Ascending aorta (tissue), 2 donors: ENCODE data around the gene FAM170A. TPM values are rescaled to one million over a fixed set of nuclear protein-coding genes. Genes with fewer than 3 reads are reported as not detected.

Experiments used
- DNase-seq, 2 donors: peaks; one replicate each; pipeline ENCODE4 v3.0.0-alpha.2; 2019; ENCODE audit warnings: low spot score in 2 of 2
- H3K27ac ChIP-seq, 2 donors: fragments of 200-600 bp; sonication (generic); one replicate each; pipeline ENCODE4 v1.5.1; 2016 to 2017; ENCODE audit warnings: mild to moderate bottlenecking in 1 of 2
- H3K27me3 ChIP-seq: fragments of 200-600 bp; sonication (generic); one replicate; pipeline ENCODE4 v1.5.1; 2017
- H3K36me3 ChIP-seq, 2 donors: fragments of 200-600 bp; sonication (generic); one replicate each; pipeline ENCODE4 v1.5.1; 2016
- H3K4me1 ChIP-seq, 2 donors: fragments of 200-600 bp; sonication (generic); one replicate each; pipeline ENCODE4 v1.5.1; 2016 to 2017; ENCODE audit warnings: mild to moderate bottlenecking in 1 of 2
- H3K4me3 ChIP-seq, 2 donors: fragments of 200-600 bp; sonication (generic); one replicate each; pipeline ENCODE4 v1.5.1; 2016 to 2017; ENCODE audit warnings: mild to moderate bottlenecking in 1 of 2
- H3K9me3 ChIP-seq, 2 donors: fragments of 200-600 bp; sonication (generic); one replicate each; pipeline ENCODE4 v1.5.1; 2016
- intact Hi-C: fragments of 100-400 bp; cut with DNase I; formaldehyde crosslinking; loops from one replicate; pipeline ENCODE4 v1.15.1; 2023
- total RNA-seq: library from RNA; depleted of rRNA; stranded (reverse); fragments of >200 nt; gene quantifications from one replicate; pipeline ENCODE4 v1.1.0, GENCODE V29; 2016
- TF ChIP-seq, protein P1 (sequence below), 3 experiments: fragments of 200-600 bp in 2 of 3; fragments of 450-650 bp in 1 of 3; sonication (generic) in 2 of 3; IDR thresholded peaks; one replicate each; pipeline ENCODE4 v1.5.1; 2016 to 2019; ENCODE audit warnings: antibody characterized with exemption in 3 of 3, mild to moderate bottlenecking in 1 of 3, moderate library complexity in 1 of 3

The FAM170A gene, protein sequence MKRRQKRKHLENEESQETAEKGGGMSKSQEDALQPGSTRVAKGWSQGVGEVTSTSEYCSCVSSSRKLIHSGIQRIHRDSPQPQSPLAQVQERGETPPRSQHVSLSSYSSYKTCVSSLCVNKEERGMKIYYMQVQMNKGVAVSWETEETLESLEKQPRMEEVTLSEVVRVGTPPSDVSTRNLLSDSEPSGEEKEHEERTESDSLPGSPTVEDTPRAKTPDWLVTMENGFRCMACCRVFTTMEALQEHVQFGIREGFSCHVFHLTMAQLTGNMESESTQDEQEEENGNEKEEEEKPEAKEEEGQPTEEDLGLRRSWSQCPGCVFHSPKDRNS
- total RNA-seq = not detected

DNA sequence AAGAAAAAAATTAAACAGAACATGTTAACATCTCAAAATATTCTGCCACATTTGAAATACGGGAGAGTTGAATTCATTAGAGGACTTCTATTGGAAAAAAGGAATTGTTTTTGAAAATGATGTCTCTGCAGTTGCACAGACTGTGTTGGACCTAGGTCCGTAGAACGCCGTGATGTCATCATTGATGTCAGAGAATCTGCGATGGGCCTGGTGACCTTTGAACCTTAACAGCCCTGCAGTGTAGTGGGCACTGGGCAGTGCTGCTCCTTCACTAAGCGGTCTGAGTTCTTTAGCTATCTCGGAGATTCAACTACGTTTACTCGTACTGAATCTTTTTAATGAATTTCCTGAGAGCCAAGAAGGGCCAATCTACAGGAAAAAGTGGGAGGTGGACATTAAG is at the start of gene FAM170A:
FAM170A (plus strand) TSS at position 220 of the 400 bp plus-strand sequence. CDS start 211 bp downstream, outside the sequence.
- intact Hi-C loops = no loop called here
- DNase-seq = no peak
- TF ChIP-seq, protein P1, sequence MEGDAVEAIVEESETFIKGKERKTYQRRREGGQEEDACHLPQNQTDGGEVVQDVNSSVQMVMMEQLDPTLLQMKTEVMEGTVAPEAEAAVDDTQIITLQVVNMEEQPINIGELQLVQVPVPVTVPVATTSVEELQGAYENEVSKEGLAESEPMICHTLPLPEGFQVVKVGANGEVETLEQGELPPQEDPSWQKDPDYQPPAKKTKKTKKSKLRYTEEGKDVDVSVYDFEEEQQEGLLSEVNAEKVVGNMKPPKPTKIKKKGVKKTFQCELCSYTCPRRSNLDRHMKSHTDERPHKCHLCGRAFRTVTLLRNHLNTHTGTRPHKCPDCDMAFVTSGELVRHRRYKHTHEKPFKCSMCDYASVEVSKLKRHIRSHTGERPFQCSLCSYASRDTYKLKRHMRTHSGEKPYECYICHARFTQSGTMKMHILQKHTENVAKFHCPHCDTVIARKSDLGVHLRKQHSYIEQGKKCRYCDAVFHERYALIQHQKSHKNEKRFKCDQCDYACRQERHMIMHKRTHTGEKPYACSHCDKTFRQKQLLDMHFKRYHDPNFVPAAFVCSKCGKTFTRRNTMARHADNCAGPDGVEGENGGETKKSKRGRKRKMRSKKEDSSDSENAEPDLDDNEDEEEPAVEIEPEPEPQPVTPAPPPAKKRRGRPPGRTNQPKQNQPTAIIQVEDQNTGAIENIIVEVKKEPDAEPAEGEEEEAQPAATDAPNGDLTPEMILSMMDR (IDR thresholded peaks at IDR 0.05) = no peak
- H3K4me3 ChIP-seq = no peak within 1 kb of the TSS
- no peaks in the 10 kb centered on the region for H3K27me3 ChIP-seq
- no peaks in the 10 kb centered on the region for H3K9me3 ChIP-seq
- H3K27ac ChIP-seq = no peak within 1 kb of the TSS
- H3K4me1 ChIP-seq = no peaks in the 10 kb centered on the region
- H3K36me3 ChIP-seq = no peaks in the 10 kb centered on the region

DNA sequence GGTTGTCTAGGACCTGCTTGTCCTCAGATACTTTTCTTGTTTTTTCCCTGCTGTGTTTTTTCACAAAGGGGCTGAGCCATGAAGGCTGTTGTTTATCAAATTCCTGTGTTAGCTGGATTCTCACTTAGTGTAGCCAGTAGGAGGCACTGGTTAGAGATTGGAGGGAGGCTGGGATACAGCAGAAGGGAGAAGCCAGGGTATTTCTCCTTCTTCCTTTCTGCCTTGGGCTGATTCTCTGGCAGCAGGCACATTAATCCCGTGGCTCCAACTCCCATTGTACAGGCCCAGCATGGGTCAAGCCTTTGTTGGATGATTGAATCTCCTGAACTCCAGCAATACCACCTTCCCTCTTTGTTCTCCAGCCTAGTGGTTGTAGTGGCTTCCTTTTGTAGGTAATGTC is 46.4 kb upstream of the FAM170A start:
- intact Hi-C loops = no loop called here
- TF ChIP-seq, protein P1 (IDR thresholded peaks at IDR 0.05) = no peak
- H3K27me3 ChIP-seq = no peaks in the 10 kb centered on the region
- H3K27ac ChIP-seq = no peak overlapping the region
- no peak overlapping the region for H3K4me3 ChIP-seq
- no peaks in the 10 kb centered on the region for H3K4me1 ChIP-seq
- no peaks in the 10 kb centered on the region for H3K36me3 ChIP-seq
- no peak for DNase-seq
- H3K9me3 ChIP-seq = no peaks in the 10 kb centered on the region

GRCh38 chr5:119583684-119584083 is 45.7 kb upstream of the FAM170A start:
- intact Hi-C loops = no loop called here
- H3K27ac ChIP-seq = no peak overlapping the region
- H3K27me3 ChIP-seq = no peaks in the 10 kb centered on the region
- TF ChIP-seq, protein P1 (IDR thresholded peaks at IDR 0.05) = no peak
- no peak for DNase-seq
- no peak overlapping the region for H3K4me3 ChIP-seq
- no peaks in the 10 kb centered on the region for H3K4me1 ChIP-seq
- no peaks in the 10 kb centered on the region for H3K36me3 ChIP-seq
- no peaks in the 10 kb centered on the region for H3K9me3 ChIP-seq

- no peak overlapping the region for H3K4me3 ChIP-seq
- no peaks in the 10 kb centered on the region for H3K27me3 ChIP-seq
- no peaks in the 10 kb centered on the region for H3K36me3 ChIP-seq
- TF ChIP-seq, protein P1 (IDR thresholded peaks at IDR 0.05) = no peak
- DNase-seq = no peak
- H3K27ac ChIP-seq = no peak overlapping the region
- peaks cover 0 to 4% of the 10 kb centered on the region in 2 donors for H3K9me3 ChIP-seq
- intact Hi-C loops = no loop called here
- H3K4me1 ChIP-seq = no peaks in the 10 kb centered on the region
Observed at GRCh38 chr5:119596046-119596445, 33.3 kb upstream of the FAM170A start.

DNA sequence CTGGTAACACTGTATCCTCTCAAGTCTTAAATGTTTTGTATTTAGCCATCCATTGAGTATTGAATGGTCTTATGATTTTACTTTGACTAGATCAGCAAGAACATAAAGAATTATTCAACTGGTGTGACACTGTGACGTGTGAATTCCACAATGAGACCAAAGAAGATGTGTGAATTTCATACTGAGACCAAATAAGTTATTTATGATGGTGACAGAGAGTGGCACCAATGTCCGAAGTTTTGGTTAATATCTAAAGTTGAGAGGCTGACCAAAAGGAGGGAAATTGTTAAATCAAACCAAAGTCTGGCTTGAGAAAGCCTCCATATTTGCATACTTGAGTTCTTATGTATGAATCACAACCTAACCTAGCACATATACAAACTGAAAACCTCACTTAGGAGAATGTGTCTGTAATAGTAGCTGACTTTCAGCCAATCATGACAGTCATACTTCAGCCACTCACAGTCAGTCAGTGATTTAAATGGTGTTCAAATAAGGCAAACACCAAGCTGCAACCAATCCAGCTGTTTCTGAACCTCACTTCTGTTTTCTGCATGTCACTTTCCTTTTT is 31.5 kb upstream of the FAM170A start:
- Histone ChIP-seq H3K27ac (no peak overlapping the region), H3K27me3 (no peaks in the 10 kb centered on the region), H3K9me3 (no peaks in the 10 kb centered on the region), H3K4me3 (no peak overlapping the region), H3K4me1 (no peaks in the 10 kb centered on the region), H3K36me3 (no peaks in the 10 kb centered on the region)
- DNase-seq = no peak
- TF ChIP-seq, protein P1 (IDR thresholded peaks at IDR 0.05) = no peak
- intact Hi-C loops = no loop called here
